ENCODE measurements around the gene SGK2.

GRCh38 chr20:43544501-43544900 lies 14.3 kb upstream of the SGK2 start:
- TF ChIP-seq POLR2A (IDR thresholded peaks at IDR 0.05; ENCODE audit: low read depth, low read length) (no peak), TAF1 (IDR thresholded peaks at IDR 0.05; ENCODE audit: borderline replicate concordance, low read depth, low read length) (no peak), POLR2AphosphoS5 (IDR thresholded peaks at IDR 0.05; ENCODE audit: low read depth, low read length) (no peak)
